Gastrocnemius medialis (tissue), 4 donors: ENCODE data around the gene MTMR12. TPM values are rescaled to one million over a fixed set of nuclear protein-coding genes. Genes with fewer than 3 reads are reported as not detected.

Experiments used
- ATAC-seq, 2 donors: fragments of 150-250 bp; one replicate each; pipeline ENCODE4 v1.9.1; 2016
- DNase-seq, 2 donors: peaks; one replicate each; pipeline ENCODE4 v3.0.0-alpha.2; 2019
- H3K27ac ChIP-seq, 4 donors: fragments of 200-600 bp; sonication (generic); 1 replicate in 1 of 4; 2 replicates in 3 of 4; pipeline ENCODE4 v1.5.1; 2016 to 2018; ENCODE audit warnings: mild to moderate bottlenecking in 2 of 4, moderate library complexity in 1 of 4
- H3K27me3 ChIP-seq, 3 donors: fragments of 200-600 bp; sonication (generic) in 2 of 3; 1 replicate in 1 of 3; 2 replicates in 2 of 3; pipeline versions ENCODE4 v1.5.1 to v1.6.0; 2016 to 2019; ENCODE audit warnings: mild to moderate bottlenecking in 1 of 3, moderate library complexity in 1 of 3
- H3K36me3 ChIP-seq, 2 donors: fragments of 200-600 bp; sonication (generic) in 1 of 2; one replicate each; pipeline ENCODE4 v1.5.1; 2017 to 2018
- H3K4me1 ChIP-seq, 2 donors: fragments of 200-600 bp; sonication (generic) in 1 of 2; one replicate each; pipeline ENCODE4 v1.5.1; 2016 to 2017; ENCODE audit warnings: mild to moderate bottlenecking in 2 of 2
- H3K4me3 ChIP-seq, 4 donors: fragments of 200-600 bp; sonication (generic) in 3 of 4; 1 replicate in 1 of 4; 2 replicates in 3 of 4; pipeline ENCODE4 v1.5.1; 2016 to 2019; ENCODE audit warnings: mild to moderate bottlenecking in 2 of 4
- H3K9me3 ChIP-seq, 3 donors: fragments of 200-600 bp; sonication (generic) in 2 of 3; 1 replicate in 1 of 3; 2 replicates in 2 of 3; pipeline ENCODE4 v1.5.1; 2016 to 2019
- CTCF ChIP-seq, 5 experiments: fragments of 450-650 bp in 3 of 5; fragments of 200-600 bp in 2 of 5; sonication (generic) in 2 of 5; IDR thresholded peaks in 4 of 5; conservative IDR thresholded peaks in 1 of 5; 1 replicate in 4 of 5; 2 replicates in 1 of 5; pipeline ENCODE4 v1.5.1; 2016 to 2019; ENCODE audit warnings: antibody characterized with exemption in 5 of 5, mild to moderate bottlenecking in 3 of 5, moderate library complexity in 3 of 5
- POLR2A ChIP-seq, 2 donors: fragments of 450-650 bp; IDR thresholded peaks; one replicate each; pipeline ENCODE4 v1.6.1; 2017; ENCODE audit warnings: antibody characterized with exemption in 2 of 2, mild to moderate bottlenecking in 2 of 2, moderate library complexity in 2 of 2
- in situ Hi-C, 4 donors: fragments of 200-750 bp; cut with MboI; loops; one replicate each; pipeline versions ENCODE4 v1.15.0 to v1.8.0; 2017; ENCODE audit warnings: low sequenced_read_pairs in 4 of 4
- intact Hi-C: fragments of 100-400 bp; cut with DNase I; formaldehyde crosslinking; loops from one replicate; pipeline ENCODE4 v1.15.1; 2023; ENCODE audit warnings: low total_unique reads
- total RNA-seq, 4 donors: library from RNA; depleted of rRNA; stranded (reverse); fragments of >200 nt; gene quantifications; one replicate each; pipeline versions ENCODE4 v1.1.0 to v1.2.3, GENCODE V29; 2016

MTMR12 gene
- total RNA-seq = 10 to 100 TPM in 3 of 4 donors, 1 to 10 TPM in 1; 6.4 to 11.5 (median 10.6) TPM

GRCh38 chr5:32312595-32313332, at the start of gene MTMR12:
Gene MTMR12 (minus strand): TSS chr5:32312939. CDS start chr5:32312838, 101 bp downstream.
- in situ Hi-C loops = loop anchor here in 1 of 4 donors (10.0 kb wide), 2 partner anchors 132 to 138 kb away; partner anchors contain the start of genes GOLPH3 and ZFR
- peak; percentile 99 for DNase-seq
- TF ChIP-seq CTCF (IDR thresholded peaks at IDR 0.05 in 4 of 5, conservative IDR thresholded peaks at IDR 0.05 in 1 of 5) (no peak), POLR2A (IDR thresholded peaks at IDR 0.05) (peak; percentile 88 to 91)
- H3K36me3 ChIP-seq = no peaks in the 10 kb centered on the region
- no peaks in the 10 kb centered on the region for H3K9me3 ChIP-seq
- H3K27ac ChIP-seq = peak within 1 kb of the TSS; percentile 85 to 98 (median 92)
- H3K27me3 ChIP-seq = no peaks in the 10 kb centered on the region
- intact Hi-C loops = loop anchor here (2.0 to 5.0 kb wide), 4 partner anchors 80 to 1130 kb away; partner anchors contain the start of genes GOLPH3, SUB1 and TARS1
- H3K4me3 ChIP-seq = peak within 1 kb of the TSS; percentile 69 to 88 (median 82)
- H3K4me1 ChIP-seq = peaks cover 10 to 33% of the 10 kb centered on the region in 2 donors
- ATAC-seq = peak; percentile 97 to 98

GRCh38 chr5:32362527-32362926, 49.8 kb upstream of the MTMR12 start:
- H3K4me1 ChIP-seq = no peaks in the 10 kb centered on the region
- DNase-seq (no peak), ATAC-seq (no peak)
- H3K9me3 ChIP-seq = no peaks in the 10 kb centered on the region
- in situ Hi-C loops = no loop called here
- H3K4me3 ChIP-seq = no peak overlapping the region
- H3K27ac ChIP-seq = no peak overlapping the region
- no peaks in the 10 kb centered on the region for H3K27me3 ChIP-seq
- peaks cover 0 to 49% of the 10 kb centered on the region in 2 donors for H3K36me3 ChIP-seq
- intact Hi-C loops = no loop called here
- TF ChIP-seq CTCF (IDR thresholded peaks at IDR 0.05 in 4 of 5, conservative IDR thresholded peaks at IDR 0.05 in 1 of 5) (no peak), POLR2A (IDR thresholded peaks at IDR 0.05) (no peak)

- H3K27me3 ChIP-seq = no peaks in the 10 kb centered on the region
- no peak for DNase-seq
- no peaks in the 10 kb centered on the region for H3K9me3 ChIP-seq
- H3K27ac ChIP-seq = no peak overlapping the region
- intact Hi-C loops = no loop called here
- in situ Hi-C loops = no loop called here
- peaks cover 0 to 55% of the 10 kb centered on the region in 2 donors for H3K36me3 ChIP-seq
- ATAC-seq = no peak
- H3K4me1 ChIP-seq = no peaks in the 10 kb centered on the region
- H3K4me3 ChIP-seq = no peak overlapping the region
- no peak for TF ChIP-seq POLR2A (IDR thresholded peaks at IDR 0.05)
- no peak for TF ChIP-seq CTCF (IDR thresholded peaks at IDR 0.05 in 4 of 5, conservative IDR thresholded peaks at IDR 0.05 in 1 of 5)
Measured at GRCh38 chr5:32360906-32361305, 48.2 kb upstream of the MTMR12 start.

GRCh38 chr5:32358611-32359010, 45.9 kb upstream of the MTMR12 start:
- intact Hi-C loops = no loop called here
- H3K4me3 ChIP-seq = no peak overlapping the region
- ATAC-seq (no peak), DNase-seq (no peak)
- H3K27me3 ChIP-seq = no peaks in the 10 kb centered on the region
- TF ChIP-seq CTCF (IDR thresholded peaks at IDR 0.05 in 4 of 5, conservative IDR thresholded peaks at IDR 0.05 in 1 of 5) (no peak), POLR2A (IDR thresholded peaks at IDR 0.05) (no peak)
- H3K4me1 ChIP-seq = no peaks in the 10 kb centered on the region
- in situ Hi-C loops = no loop called here
- H3K9me3 ChIP-seq = no peaks in the 10 kb centered on the region
- H3K36me3 ChIP-seq = peaks cover 0 to 67% of the 10 kb centered on the region in 2 donors
- H3K27ac ChIP-seq = no peak overlapping the region
